ENCODE measurements around the gene NR0B2.

- TF ChIP-seq EZH2 (IDR thresholded peaks at IDR 0.05; ENCODE audit: low read length), result no peak
- TF ChIP-seq CTCF (optimal IDR thresholded peaks at IDR 0.05 in 1 of 3, IDR thresholded peaks at IDR 0.05 in 1 of 3, conservative IDR thresholded peaks at IDR 0.05 in 1 of 3; ENCODE audit: extremely low read depth in 1 of 3, insufficient read depth in 2 of 3, low read length in 3 of 3), result no peak
Observed at GRCh38 chr1:26900815-26901511, 12.8 kb downstream of the NR0B2 start.
